CD4-positive, alpha-beta T cell treated with Interleukin-17A for 1 hour (primary cell): ENCODE measurements around the gene SPRR1A.
"Not testable (repeated sequence)": the region's sequence is repeated elsewhere in the genome, so short reads cannot be mapped to it uniquely, and the experiment has no call there.

Experiments
- DNase-seq: peaks from one replicate; pipeline ENCODE4 v3.0.0-alpha.2; 2020

Gene SPRR1A

GRCh38 chr1:152976688-152977087, 7.2 kb upstream of the SPRR1A start:
- no peak for DNase-seq

- DNase-seq: no peak
Observed at GRCh38 chr1:152977614-152978013, 6.3 kb upstream of the SPRR1A start.

GRCh38 chr1:152980676-152981075, 3.2 kb upstream of the SPRR1A start:
- DNase-seq: no peak

- no peak for DNase-seq
Observed at GRCh38 chr1:152981146-152981871, 2.6 kb upstream of the SPRR1A start.

- DNase-seq: no peak
Observed at GRCh38 chr1:152982076-152982475, 1.8 kb upstream of the SPRR1A start.

GRCh38 chr1:152983234-152983633, 647 bp upstream of the SPRR1A start:
- no peak for DNase-seq

DNA sequence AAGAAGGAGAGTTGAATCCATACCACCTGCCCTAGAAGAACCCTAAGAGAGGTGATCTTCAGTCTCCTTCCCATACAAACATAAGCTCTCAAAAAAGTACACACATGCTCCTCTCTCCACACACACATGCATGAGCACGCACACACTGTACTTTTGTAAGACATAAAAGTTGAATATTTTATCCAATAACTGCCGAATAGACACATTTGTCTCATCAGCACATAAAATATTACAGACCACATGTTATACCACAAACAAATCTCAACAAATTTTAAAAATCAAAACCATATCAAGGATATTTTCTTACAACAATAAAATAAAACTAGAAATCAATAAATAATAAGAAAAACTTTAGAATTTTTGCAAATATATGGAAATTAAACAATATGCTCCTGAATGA, 2.7 kb downstream of the SPRR1A start:
- no peak for DNase-seq

DNA sequence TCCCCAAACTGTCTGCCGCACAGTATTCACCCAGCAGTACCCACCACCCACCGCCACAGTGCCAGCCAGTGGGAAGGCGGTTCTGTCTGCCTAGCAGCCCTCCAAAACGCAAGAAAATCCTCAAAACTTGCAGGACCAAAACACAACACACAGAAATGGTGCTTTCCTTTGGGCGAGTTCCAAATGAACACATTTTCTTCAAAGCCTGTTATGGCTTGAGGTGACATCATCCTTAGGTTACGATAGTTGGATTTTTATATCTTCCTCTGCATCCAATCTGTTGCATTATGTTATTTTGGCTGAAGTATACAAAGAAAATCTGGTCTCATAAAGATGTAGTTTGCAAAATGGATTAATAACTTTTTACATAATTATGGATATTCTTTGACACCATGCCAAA, 9.3 kb downstream of the SPRR1A start:
- DNase-seq: no peak

GRCh38 chr1:152995842-152996241, 12.0 kb downstream of the SPRR1A start:
- no peak for DNase-seq

DNA sequence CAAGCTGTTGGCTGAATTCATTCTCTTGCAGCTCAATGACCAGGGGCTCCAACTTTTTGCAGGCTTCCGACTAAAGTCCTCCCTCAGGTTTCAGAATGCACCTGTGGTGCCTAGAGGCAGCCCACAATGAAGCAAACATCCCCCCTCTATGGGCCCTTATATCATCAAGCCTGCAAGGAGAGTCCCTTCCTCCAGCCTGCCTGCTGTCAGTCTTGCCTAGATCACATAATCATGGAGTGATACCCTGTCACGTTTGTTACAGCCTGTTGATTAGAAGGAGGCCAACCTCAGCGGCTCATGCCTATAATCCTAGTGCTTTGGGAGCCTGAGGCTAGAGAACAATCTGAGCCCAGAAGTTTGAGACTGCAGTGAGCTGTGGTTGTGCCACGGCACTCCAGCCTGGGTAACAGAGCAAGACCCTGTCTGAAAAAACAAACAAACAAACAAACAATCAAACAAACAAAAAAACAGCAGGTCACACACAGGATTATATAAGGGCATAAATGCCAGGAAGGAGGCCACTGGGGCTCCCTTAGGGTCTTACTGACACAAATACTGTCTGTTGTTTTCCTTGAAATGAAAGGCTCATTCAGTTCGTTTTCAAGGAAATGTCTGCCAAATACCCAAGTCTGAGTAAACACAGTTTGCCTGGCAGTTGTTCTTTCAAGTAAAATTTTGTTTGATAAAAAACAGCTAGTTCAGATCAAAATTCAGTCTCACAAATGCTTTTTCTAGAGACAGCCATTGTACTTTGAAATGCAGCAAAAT, 12.9 kb downstream of the SPRR1A start:
- DNase-seq: no peak

GRCh38 chr1:152997901-152998300, 14.0 kb downstream of the SPRR1A start:
- no peak for DNase-seq

- no peak for DNase-seq
Observed at GRCh38 chr1:152998476-152998875, 14.6 kb downstream of the SPRR1A start.

GRCh38 chr1:152999818-153000217, 15.9 kb downstream of the SPRR1A start:
- DNase-seq: no peak

DNA sequence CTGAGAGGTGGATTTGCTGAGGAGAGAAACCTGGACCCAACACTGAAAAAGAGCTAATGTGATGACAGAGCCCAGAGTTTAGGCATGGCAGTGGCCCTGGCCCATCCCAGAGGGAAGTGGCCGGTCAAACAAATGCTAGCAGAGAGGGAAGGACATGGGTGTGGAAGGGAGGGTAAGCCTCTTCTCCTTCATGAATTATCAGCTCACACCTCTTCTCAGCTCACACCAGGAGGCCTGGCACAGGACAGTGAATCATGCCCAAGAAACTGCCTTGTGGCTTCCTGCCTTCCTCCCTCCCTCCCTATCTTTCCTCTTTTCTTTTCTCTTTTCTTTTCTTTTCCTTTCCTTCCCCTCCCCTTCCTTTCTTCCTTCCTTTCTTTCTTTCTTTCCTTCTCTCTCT, 16.4 kb downstream of the SPRR1A start:
- DNase-seq: no peak

GRCh38 chr1:153001382-153001781, 17.5 kb downstream of the SPRR1A start, which contains the start of gene SPRR3:
Gene SPRR3 (plus strand): TSS chr1:153001749. CDS start chr1:153003021, 1,272 bp downstream.
- DNase-seq: no peak

GRCh38 chr1:153011235-153011758, 27.4 kb downstream of the SPRR1A start:
- DNase-seq: not testable (repeated sequence)

GRCh38 chr1:153021829-153022228, 37.9 kb downstream of the SPRR1A start:
- not testable (repeated sequence) for DNase-seq

DNA sequence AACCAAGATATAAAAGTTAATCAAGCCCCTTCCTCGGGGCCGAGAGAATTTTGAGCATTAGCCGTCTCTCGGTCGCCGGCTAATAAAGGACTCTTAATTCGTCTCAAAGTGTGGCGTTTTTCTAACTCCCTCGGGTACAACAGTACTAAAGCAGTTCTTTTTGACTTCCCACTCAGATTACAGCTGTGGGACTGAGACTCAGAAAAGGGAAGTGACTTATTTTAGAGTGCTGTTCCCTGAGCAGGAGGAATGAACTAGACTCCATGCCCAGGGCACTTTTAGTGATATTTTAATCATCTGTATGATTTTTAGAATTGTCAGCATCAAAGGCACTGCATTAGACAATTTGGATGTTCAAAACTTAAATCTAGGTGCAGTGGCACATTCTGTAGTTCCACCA, 38.5 kb downstream of the SPRR1A start:
- not testable (repeated sequence) for DNase-seq

GRCh38 chr1:153023109-153023508, 39.2 kb downstream of the SPRR1A start:
- no peak for DNase-seq

DNA sequence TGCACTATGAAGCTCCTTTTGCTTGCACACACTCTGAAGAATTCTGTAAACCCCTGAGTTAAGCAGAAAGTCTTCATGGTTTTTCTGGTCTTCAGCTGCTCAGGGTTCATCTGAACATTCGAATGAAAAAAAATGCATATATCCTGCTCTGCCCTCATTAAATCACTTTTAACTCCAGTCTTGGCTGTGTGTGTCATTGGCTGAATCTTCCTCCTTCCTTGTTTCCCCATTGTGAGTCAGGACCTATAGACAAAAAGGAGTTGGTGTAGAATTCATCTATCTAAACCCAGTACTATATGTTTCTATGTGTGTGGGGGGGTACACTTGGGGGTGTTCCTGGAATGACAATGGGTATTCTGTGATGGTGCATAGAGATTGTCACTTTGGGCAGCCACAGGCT, 40.5 kb downstream of the SPRR1A start:
- DNase-seq: no peak

- no peak for DNase-seq
Observed at GRCh38 chr1:153025797-153026196, 41.9 kb downstream of the SPRR1A start.

DNA sequence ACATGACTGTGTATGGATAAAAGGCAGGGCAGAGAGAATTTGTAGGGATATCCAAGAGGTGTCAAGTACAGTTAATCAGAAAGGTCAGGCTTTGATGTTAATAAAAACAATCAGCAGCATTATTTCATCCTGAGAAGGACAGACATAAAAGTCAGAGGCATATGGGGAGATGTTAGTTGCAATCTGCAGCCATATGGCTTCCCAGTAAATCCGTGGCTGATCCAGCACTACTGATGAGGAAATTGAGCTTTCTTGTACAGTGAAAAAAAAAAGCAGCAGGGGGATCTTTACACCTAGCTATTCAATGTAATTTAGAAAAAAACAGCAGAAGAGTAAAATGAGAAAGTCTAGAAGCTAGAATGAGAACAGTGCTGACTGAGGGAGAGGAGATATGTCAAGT, 44.9 kb downstream of the SPRR1A start:
- DNase-seq: no peak

GRCh38 chr1:153030895-153031294, 47.0 kb downstream of the SPRR1A start, which contains the start of gene SPRR1B:
Gene SPRR1B (plus strand): TSS chr1:153031203. CDS start chr1:153032346, 1,143 bp downstream.
- DNase-seq: no peak

DNA sequence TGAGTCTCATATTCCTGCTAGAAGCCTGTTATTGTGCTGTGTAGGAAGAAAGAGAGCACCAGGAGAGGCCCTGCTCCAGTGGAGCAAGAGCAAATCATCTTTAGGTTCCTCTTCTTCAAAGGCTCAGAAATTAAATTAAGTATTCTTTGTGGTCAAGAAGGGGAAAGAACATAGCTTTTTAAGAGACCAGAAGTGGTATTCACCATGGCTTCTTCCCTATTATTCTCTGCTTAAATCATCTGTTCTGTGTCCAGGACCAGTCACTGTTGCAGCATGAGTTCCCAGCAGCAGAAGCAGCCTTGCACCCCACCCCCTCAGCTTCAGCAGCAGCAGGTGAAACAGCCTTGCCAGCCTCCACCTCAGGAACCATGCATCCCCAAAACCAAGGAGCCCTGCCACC, 48.2 kb downstream of the SPRR1A start:
- DNase-seq: no peak
